Effector memory CD4-positive, alpha-beta T cell (primary cell): ENCODE measurements around the gene NDUFAF8.

ENCODE experiments used
- DNase-seq, 3 donors: peaks; one replicate each; pipeline ENCODE4 v3.0.0-alpha.2; 2020
- H3K27ac ChIP-seq: 2 replicates; pipeline ENCODE4 v1.7.0; 2013; ENCODE audit warnings: mild to moderate bottlenecking, low read length, moderate library complexity; ENCODE audit not compliant: insufficient read depth, poor library complexity, severe bottlenecking
- H3K27me3 ChIP-seq: replicated peaks from 2 replicates; pipeline ENCODE4 v1.7.0; 2013; ENCODE audit warnings: mild to moderate bottlenecking, low read length; ENCODE audit not compliant: insufficient read depth, control insufficient read depth, poor library complexity, severe bottlenecking
- H3K36me3 ChIP-seq: 2 replicates; pipeline ENCODE4 v1.7.0; 2013; ENCODE audit warnings: mild to moderate bottlenecking, low read length, moderate library complexity; ENCODE audit not compliant: control insufficient read depth, insufficient read depth
- H3K4me1 ChIP-seq: 2 replicates; pipeline ENCODE4 v1.7.0; 2013; ENCODE audit warnings: low read length, mild to moderate bottlenecking; ENCODE audit not compliant: control insufficient read depth, insufficient read depth, poor library complexity, severe bottlenecking
- H3K4me3 ChIP-seq: 2 replicates; pipeline ENCODE4 v1.7.0; 2013; ENCODE audit warnings: low read length, low read depth, mild to moderate bottlenecking; ENCODE audit not compliant: insufficient read depth, poor library complexity, severe bottlenecking
- H3K9me3 ChIP-seq: 2 replicates; pipeline ENCODE4 v1.7.0; 2013; ENCODE audit warnings: mild to moderate bottlenecking, low read length, moderate library complexity; ENCODE audit not compliant: control insufficient read depth

NDUFAF8 gene

DNA sequence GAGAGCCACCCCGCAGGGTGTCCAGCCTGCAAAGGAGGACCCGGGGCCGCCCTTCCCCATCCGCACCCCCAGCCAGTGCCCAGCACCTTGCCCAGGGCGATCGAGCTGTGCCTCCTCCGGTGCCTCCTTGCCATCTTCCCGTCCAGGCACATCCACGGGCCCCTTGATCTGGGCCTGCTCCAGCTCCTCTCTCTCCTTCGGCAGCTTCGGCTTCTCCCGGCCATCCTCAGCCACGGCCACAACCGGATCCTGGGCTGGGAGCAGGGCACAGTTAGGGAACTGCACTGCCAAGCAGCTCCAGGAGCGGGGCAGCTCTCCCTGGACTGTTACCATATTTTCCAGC lies 13.8 kb downstream of the NDUFAF8 start:
- no peaks in the 10 kb centered on the region for H3K27me3 ChIP-seq
- no peak overlapping the region for H3K4me3 ChIP-seq
- H3K9me3 ChIP-seq: no peaks in the 10 kb centered on the region
- no peak overlapping the region for H3K27ac ChIP-seq
- H3K36me3 ChIP-seq: peaks cover 54% of the 10 kb centered on the region
- no peak for DNase-seq
- H3K4me1 ChIP-seq: no peaks in the 10 kb centered on the region

- no peaks in the 10 kb centered on the region for H3K9me3 ChIP-seq
- H3K4me3 ChIP-seq: no peak overlapping the region
- H3K27me3 ChIP-seq: no peaks in the 10 kb centered on the region
- H3K4me1 ChIP-seq: no peaks in the 10 kb centered on the region
- DNase-seq: peak; percentile 23 to 38 (median 28)
- no peak overlapping the region for H3K27ac ChIP-seq
- H3K36me3 ChIP-seq: peaks cover 57% of the 10 kb centered on the region
These were observed 14.4 kb downstream of the NDUFAF8 start for GRCh38 chr17:81253358-81254131.

- no peaks in the 10 kb centered on the region for H3K9me3 ChIP-seq
- H3K36me3 ChIP-seq: peaks cover 63% of the 10 kb centered on the region
- H3K4me3 ChIP-seq: no peak overlapping the region
- no peak for DNase-seq
- no peaks in the 10 kb centered on the region for H3K27me3 ChIP-seq
- H3K27ac ChIP-seq: no peak overlapping the region
- no peaks in the 10 kb centered on the region for H3K4me1 ChIP-seq
These were observed 16.0 kb downstream of the NDUFAF8 start for GRCh38 chr17:81254955-81255717.

GRCh38 chr17:81256616-81257015 lies 17.5 kb downstream of the NDUFAF8 start:
- Histone ChIP-seq H3K4me1 (no peaks in the 10 kb centered on the region), H3K27ac (no peak overlapping the region), H3K36me3 (peaks cover 65% of the 10 kb centered on the region), H3K4me3 (no peak overlapping the region), H3K27me3 (no peaks in the 10 kb centered on the region), H3K9me3 (no peaks in the 10 kb centered on the region)
- no peak for DNase-seq

- Histone ChIP-seq H3K4me3 (no peak overlapping the region), H3K27ac (no peak overlapping the region), H3K4me1 (no peaks in the 10 kb centered on the region), H3K9me3 (no peaks in the 10 kb centered on the region), H3K27me3 (no peaks in the 10 kb centered on the region), H3K36me3 (peaks cover 63% of the 10 kb centered on the region)
- no peak for DNase-seq
These were observed 18.4 kb downstream of the NDUFAF8 start for GRCh38 chr17:81257533-81257932.

DNA sequence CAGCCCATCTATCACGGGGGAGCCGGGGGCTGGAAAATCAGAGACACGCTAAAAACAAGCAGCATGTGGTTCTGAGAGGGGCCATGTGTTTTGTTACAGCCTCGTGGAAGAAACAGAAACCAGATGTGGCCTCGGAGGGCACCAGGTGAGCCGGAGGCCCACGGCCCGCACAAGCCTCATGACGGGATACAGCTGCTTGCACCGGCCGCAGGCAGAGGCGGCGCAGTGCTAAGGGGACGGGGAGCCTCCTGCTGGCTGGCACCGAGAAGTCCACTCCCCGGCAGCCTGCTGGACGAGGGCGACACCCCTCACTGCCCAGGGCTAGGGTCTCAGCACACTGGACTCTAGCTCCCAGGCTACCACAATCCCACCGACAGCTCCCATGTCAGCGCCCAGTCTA lies 19.2 kb downstream of the NDUFAF8 start:
- Histone ChIP-seq H3K4me3 (no peak overlapping the region), H3K4me1 (no peaks in the 10 kb centered on the region), H3K27ac (no peak overlapping the region), H3K27me3 (no peaks in the 10 kb centered on the region), H3K9me3 (no peaks in the 10 kb centered on the region), H3K36me3 (peaks cover 63% of the 10 kb centered on the region)
- DNase-seq: no peak

DNA sequence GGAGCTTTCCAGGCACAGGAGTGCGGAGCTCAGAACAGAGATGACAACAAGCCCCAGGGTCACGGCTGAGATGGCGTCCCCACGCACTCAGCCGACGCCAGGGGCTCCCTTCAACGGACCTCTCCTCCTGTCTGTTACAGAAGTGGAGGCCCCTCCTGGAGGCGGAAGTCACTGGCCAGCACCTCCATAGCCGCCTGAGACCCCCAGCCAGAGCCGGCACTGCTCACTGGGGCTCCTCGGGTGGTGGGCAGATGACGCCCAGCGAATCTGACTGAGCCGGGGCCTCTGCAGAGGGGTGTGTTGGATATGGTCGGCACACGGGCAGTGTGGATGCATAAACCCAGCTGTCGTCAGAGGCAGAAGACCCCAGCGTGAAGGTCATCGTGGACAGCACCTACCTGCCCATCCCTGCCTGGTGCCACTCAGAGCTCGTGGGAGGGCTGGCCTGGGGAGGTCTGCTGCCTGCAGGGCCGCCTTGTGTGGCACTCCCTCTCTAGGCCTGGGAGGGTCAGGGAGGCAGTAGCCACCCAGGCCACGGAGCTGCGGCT lies 20.0 kb downstream of the NDUFAF8 start:
- Histone ChIP-seq H3K36me3 (peaks cover 72% of the 10 kb centered on the region), H3K27me3 (no peaks in the 10 kb centered on the region), H3K9me3 (no peaks in the 10 kb centered on the region), H3K27ac (no peak overlapping the region), H3K4me1 (no peaks in the 10 kb centered on the region), H3K4me3 (no peak overlapping the region)
- DNase-seq: no peak

- Histone ChIP-seq H3K36me3 (peaks cover 74% of the 10 kb centered on the region), H3K9me3 (no peaks in the 10 kb centered on the region), H3K4me3 (no peak overlapping the region), H3K27me3 (no peaks in the 10 kb centered on the region), H3K27ac (no peak overlapping the region), H3K4me1 (no peaks in the 10 kb centered on the region)
- DNase-seq: no peak
These were observed 21.1 kb downstream of the NDUFAF8 start for GRCh38 chr17:81260171-81260570.

GRCh38 chr17:81260641-81261040 lies 21.5 kb downstream of the NDUFAF8 start:
- Histone ChIP-seq H3K4me1 (no peaks in the 10 kb centered on the region), H3K9me3 (no peaks in the 10 kb centered on the region), H3K4me3 (no peak overlapping the region), H3K27ac (no peak overlapping the region), H3K27me3 (no peaks in the 10 kb centered on the region), H3K36me3 (peaks cover 78% of the 10 kb centered on the region)
- no peak for DNase-seq

- peaks cover 82% of the 10 kb centered on the region for H3K36me3 ChIP-seq
- H3K27me3 ChIP-seq: no peaks in the 10 kb centered on the region
- no peak for DNase-seq
- H3K4me3 ChIP-seq: no peak overlapping the region
- no peaks in the 10 kb centered on the region for H3K4me1 ChIP-seq
- no peaks in the 10 kb centered on the region for H3K9me3 ChIP-seq
- H3K27ac ChIP-seq: no peak overlapping the region
These were observed 22.0 kb downstream of the NDUFAF8 start for GRCh38 chr17:81261096-81261495.
